DMS 273 (cell line): ENCODE results near the gene NOVA1.

Experiments used
- DNase-seq: peaks from one replicate; lab custom pipeline; 2025; ENCODE audit not compliant: unreplicated experiment; lab: John Stamatoyannopoulos, UW

NOVA1 gene

GRCh38 chr14:26594148-26594547, 3.7 kb downstream of the NOVA1 start:
- peak; percentile 20 for DNase-seq

- DNase-seq: no peak
Measured at GRCh38 chr14:26593357-26593756, 4.5 kb downstream of the NOVA1 start.

GRCh38 chr14:26589925-26590324, 7.9 kb downstream of the NOVA1 start:
- DNase-seq: no peak

GRCh38 chr14:26577711-26578110, 20.1 kb downstream of the NOVA1 start:
- DNase-seq: no peak

- DNase-seq: no peak
Measured at GRCh38 chr14:26554069-26554772, 43.6 kb downstream of the NOVA1 start.

GRCh38 chr14:26549571-26549970, 48.3 kb downstream of the NOVA1 start:
- DNase-seq: peak; percentile 31

GRCh38 chr14:26548406-26548805, 49.4 kb downstream of the NOVA1 start:
- no peak for DNase-seq

- DNase-seq: no peak
Measured at GRCh38 chr14:26538176-26538575, 59.7 kb downstream of the NOVA1 start.

GRCh38 chr14:26531894-26532293, 65.9 kb downstream of the NOVA1 start:
- DNase-seq: peak; percentile 6

GRCh38 chr14:26528415-26529182, 69.2 kb downstream of the NOVA1 start:
- DNase-seq: no peak

- DNase-seq: no peak
Measured at GRCh38 chr14:26527095-26527494, 70.7 kb downstream of the NOVA1 start.

GRCh38 chr14:26526137-26526536, 71.7 kb downstream of the NOVA1 start:
- no peak for DNase-seq

- DNase-seq: no peak
Measured at GRCh38 chr14:26525085-26525484, 72.7 kb downstream of the NOVA1 start.

- no peak for DNase-seq
Measured at GRCh38 chr14:26522967-26523366, 74.9 kb downstream of the NOVA1 start.

- no peak for DNase-seq
Measured at GRCh38 chr14:26517771-26518170, 80.1 kb downstream of the NOVA1 start.

- DNase-seq: no peak
Measured at GRCh38 chr14:26500028-26500427, 97.8 kb downstream of the NOVA1 start.

- DNase-seq: no peak
Measured at GRCh38 chr14:26499546-26499945, 98.3 kb downstream of the NOVA1 start.

GRCh38 chr14:26486922-26487321, 110.9 kb downstream of the NOVA1 start:
- no peak for DNase-seq

GRCh38 chr14:26484562-26484961, 113.3 kb downstream of the NOVA1 start:
- DNase-seq: no peak

GRCh38 chr14:26478967-26479366, 118.9 kb downstream of the NOVA1 start:
- DNase-seq: no peak

- DNase-seq: no peak
Measured at GRCh38 chr14:26466862-26467261, 131.0 kb downstream of the NOVA1 start.

- no peak for DNase-seq
Measured at GRCh38 chr14:26463136-26463535, 134.7 kb downstream of the NOVA1 start.

- DNase-seq: no peak
Measured at GRCh38 chr14:26454105-26454504, 143.7 kb downstream of the NOVA1 start.
